ENCODE data around the gene DNAJC11. TPM values are rescaled to one million over a fixed set of nuclear protein-coding genes. Genes with fewer than 3 reads are reported as not detected.

Gene DNAJC11
- total RNA-seq, 2 donors from 2014 or later = 64.7 to 71.1 TPM

GRCh38 chr1:6631058-6631457, 70.6 kb downstream of the DNAJC11 start:
- Histone ChIP-seq H3K4me1 (ENCODE audit: control insufficient read depth, insufficient read depth, low read length) (no peaks in the 10 kb centered on the region), H3K4me3 (ENCODE audit: low read length) (no peak overlapping the region), H3K36me3 (ENCODE audit: control insufficient read depth, insufficient read depth, low read length) (peaks cover 54% of the 10 kb centered on the region), H3K9ac (ENCODE audit: extremely low read depth, low read length, poor library complexity, severe bottlenecking) (no peak overlapping the region), H3K27me3 (ENCODE audit: control insufficient read depth, insufficient read depth, low read length, poor library complexity, severe bottlenecking) (no peaks in the 10 kb centered on the region), H3K27ac (ENCODE audit: low read depth, low read length) (no peak overlapping the region), H3K9me3 (ENCODE audit: control insufficient read depth, low read length) (no peaks in the 10 kb centered on the region)
- WGBS, 2 experiments (ENCODE audit: insufficient coverage in 1 of 2, insufficient read length in 1 of 2) = 92 to 100% methylated on average over 2 to 7 of the region's 8 CpGs
- H3K36me3 Mint-ChIP-seq (ENCODE audit: low read depth) = peaks cover 61% of the 10 kb centered on the region
- H3K27ac Mint-ChIP-seq = no peak overlapping the region
- no peak overlapping the region for H3K4me3 Mint-ChIP-seq
- H3K4me1 Mint-ChIP-seq = no peaks in the 10 kb centered on the region
- no peaks in the 10 kb centered on the region for H3K9me3 Mint-ChIP-seq
- TF ChIP-seq, protein P1, sequence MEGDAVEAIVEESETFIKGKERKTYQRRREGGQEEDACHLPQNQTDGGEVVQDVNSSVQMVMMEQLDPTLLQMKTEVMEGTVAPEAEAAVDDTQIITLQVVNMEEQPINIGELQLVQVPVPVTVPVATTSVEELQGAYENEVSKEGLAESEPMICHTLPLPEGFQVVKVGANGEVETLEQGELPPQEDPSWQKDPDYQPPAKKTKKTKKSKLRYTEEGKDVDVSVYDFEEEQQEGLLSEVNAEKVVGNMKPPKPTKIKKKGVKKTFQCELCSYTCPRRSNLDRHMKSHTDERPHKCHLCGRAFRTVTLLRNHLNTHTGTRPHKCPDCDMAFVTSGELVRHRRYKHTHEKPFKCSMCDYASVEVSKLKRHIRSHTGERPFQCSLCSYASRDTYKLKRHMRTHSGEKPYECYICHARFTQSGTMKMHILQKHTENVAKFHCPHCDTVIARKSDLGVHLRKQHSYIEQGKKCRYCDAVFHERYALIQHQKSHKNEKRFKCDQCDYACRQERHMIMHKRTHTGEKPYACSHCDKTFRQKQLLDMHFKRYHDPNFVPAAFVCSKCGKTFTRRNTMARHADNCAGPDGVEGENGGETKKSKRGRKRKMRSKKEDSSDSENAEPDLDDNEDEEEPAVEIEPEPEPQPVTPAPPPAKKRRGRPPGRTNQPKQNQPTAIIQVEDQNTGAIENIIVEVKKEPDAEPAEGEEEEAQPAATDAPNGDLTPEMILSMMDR (conservative IDR thresholded peaks at IDR 0.05) = no peak
- no peak for DNase-seq
- no peaks in the 10 kb centered on the region for H3K27me3 Mint-ChIP-seq (ENCODE audit: insufficient read depth)

- Mint-ChIP-seq H3K4me3 (no peak overlapping the region), H3K27ac (no peak overlapping the region), H3K36me3 (ENCODE audit: low read depth) (peaks cover 57% of the 10 kb centered on the region)
Measured at GRCh38 chr1:6630027-6630426, 71.6 kb downstream of the DNAJC11 start.

DNA sequence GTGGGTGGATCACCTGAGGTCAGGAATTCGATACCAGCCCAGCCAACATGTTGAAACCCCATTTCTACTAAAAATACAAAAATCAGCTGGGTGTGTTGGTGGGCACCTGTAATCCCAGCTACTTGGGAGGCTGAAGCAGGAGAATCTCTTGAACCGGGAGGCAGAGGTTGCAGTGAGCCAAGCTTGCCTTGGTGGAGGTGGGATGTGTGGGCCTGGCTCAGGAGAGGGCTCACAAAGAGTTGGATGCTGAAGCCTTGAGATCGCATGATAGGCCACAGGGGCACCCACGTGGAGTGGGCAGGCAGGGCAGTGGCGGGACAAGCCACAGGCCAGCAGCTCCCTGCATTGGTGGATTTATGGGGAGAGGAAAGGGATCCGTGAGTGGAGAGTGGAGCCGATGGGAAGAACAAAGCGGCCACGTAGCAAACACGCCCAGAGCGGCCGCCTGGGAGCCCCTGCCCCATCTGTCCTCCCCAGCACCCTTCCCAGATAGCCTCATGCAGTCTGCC, 72.6 kb downstream of the DNAJC11 start:
- H3K9me3 Mint-ChIP-seq = no peaks in the 10 kb centered on the region
- no peak overlapping the region for H3K9ac ChIP-seq (ENCODE audit: extremely low read depth, low read length, poor library complexity, severe bottlenecking)
- TF ChIP-seq, protein P1 (conservative IDR thresholded peaks at IDR 0.05) = no peak
- H3K27me3 ChIP-seq (ENCODE audit: control insufficient read depth, insufficient read depth, low read length, poor library complexity, severe bottlenecking) = no peaks in the 10 kb centered on the region
- no peak overlapping the region for H3K27ac ChIP-seq (ENCODE audit: low read depth, low read length)
- no peaks in the 10 kb centered on the region for H3K4me1 Mint-ChIP-seq
- H3K4me1 ChIP-seq (ENCODE audit: control insufficient read depth, insufficient read depth, low read length) = no peaks in the 10 kb centered on the region
- 90 to 96% methylated on average over 1 to 12 of the region's 12 CpGs for WGBS, 2 experiments (ENCODE audit: insufficient coverage in 1 of 2, insufficient read length in 1 of 2)
- H3K27me3 Mint-ChIP-seq (ENCODE audit: insufficient read depth) = no peaks in the 10 kb centered on the region
- H3K4me3 Mint-ChIP-seq = no peak overlapping the region
- H3K27ac Mint-ChIP-seq = no peak overlapping the region
- no peak overlapping the region for H3K4me3 ChIP-seq (ENCODE audit: low read length)
- DNase-seq = no peak
- H3K9me3 ChIP-seq (ENCODE audit: control insufficient read depth, low read length) = no peaks in the 10 kb centered on the region
- peaks cover 52% of the 10 kb centered on the region for H3K36me3 ChIP-seq (ENCODE audit: control insufficient read depth, insufficient read depth, low read length)
- peaks cover 54% of the 10 kb centered on the region for H3K36me3 Mint-ChIP-seq (ENCODE audit: low read depth)

More at GRCh38 chr1:6630027-6630426, 71.6 kb downstream of the DNAJC11 start:
- H3K27me3 ChIP-seq (ENCODE audit: control insufficient read depth, insufficient read depth, low read length, poor library complexity, severe bottlenecking) = no peaks in the 10 kb centered on the region
- TF ChIP-seq, protein P1 (conservative IDR thresholded peaks at IDR 0.05) = no peak
- no peak for DNase-seq
- 92 to 95% methylated on average over 7 to 8 of the region's 8 CpGs for WGBS, 2 experiments (ENCODE audit: insufficient coverage in 1 of 2, insufficient read length in 1 of 2)
- Mint-ChIP-seq H3K27me3 (ENCODE audit: insufficient read depth) (no peaks in the 10 kb centered on the region), H3K4me1 (no peaks in the 10 kb centered on the region), H3K9me3 (no peaks in the 10 kb centered on the region)
- no peaks in the 10 kb centered on the region for H3K9me3 ChIP-seq (ENCODE audit: control insufficient read depth, low read length)
- H3K36me3 ChIP-seq (ENCODE audit: control insufficient read depth, insufficient read depth, low read length) = peaks cover 51% of the 10 kb centered on the region
- H3K4me1 ChIP-seq (ENCODE audit: control insufficient read depth, insufficient read depth, low read length) = no peaks in the 10 kb centered on the region
- H3K9ac ChIP-seq (ENCODE audit: extremely low read depth, low read length, poor library complexity, severe bottlenecking) = no peak overlapping the region
- H3K4me3 ChIP-seq (ENCODE audit: low read length) = no peak overlapping the region
- H3K27ac ChIP-seq (ENCODE audit: low read depth, low read length) = no peak overlapping the region

All from endodermal cell (in vitro differentiated cells).